BLaER1 (cell line): ENCODE measurements around the gene BPIFB6.

Source experiments
- H3K27ac ChIP-seq: shearing (Covaris generic); formaldehyde crosslinking; 2 replicates; pipeline ENCODE4 v1.8.1; 2022
- H3K27me3 ChIP-seq: shearing (Covaris generic); formaldehyde crosslinking; 2 replicates; pipeline ENCODE4 v1.8.1; 2022
- H3K36me3 ChIP-seq: shearing (Covaris generic); formaldehyde crosslinking; 2 replicates; pipeline ENCODE4 v1.8.1; 2022
- H3K4me1 ChIP-seq: shearing (Covaris generic); formaldehyde crosslinking; 2 replicates; pipeline ENCODE4 v1.8.1; 2022
- H3K4me2 ChIP-seq: shearing (Covaris generic); formaldehyde crosslinking; 2 replicates; pipeline ENCODE4 v1.8.1; 2022
- H3K4me3 ChIP-seq: shearing (Covaris generic); formaldehyde crosslinking; 2 replicates; pipeline ENCODE4 v1.8.1; 2022
- H3K9ac ChIP-seq: shearing (Covaris generic); formaldehyde crosslinking; 2 replicates; pipeline ENCODE4 v1.8.1; 2022
- H3K9me3 ChIP-seq: shearing (Covaris generic); formaldehyde crosslinking; 2 replicates; pipeline ENCODE4 v1.8.1; 2022
- H4K20me1 ChIP-seq: shearing (Covaris generic); formaldehyde crosslinking; 2 replicates; pipeline ENCODE4 v1.8.1; 2022
- Cebpa-rat ChIP-seq: shearing (Covaris generic); IDR thresholded peaks from 2 replicates; pipeline ENCODE4 v1.8.1; 2022

BPIFB6 gene

DNA sequence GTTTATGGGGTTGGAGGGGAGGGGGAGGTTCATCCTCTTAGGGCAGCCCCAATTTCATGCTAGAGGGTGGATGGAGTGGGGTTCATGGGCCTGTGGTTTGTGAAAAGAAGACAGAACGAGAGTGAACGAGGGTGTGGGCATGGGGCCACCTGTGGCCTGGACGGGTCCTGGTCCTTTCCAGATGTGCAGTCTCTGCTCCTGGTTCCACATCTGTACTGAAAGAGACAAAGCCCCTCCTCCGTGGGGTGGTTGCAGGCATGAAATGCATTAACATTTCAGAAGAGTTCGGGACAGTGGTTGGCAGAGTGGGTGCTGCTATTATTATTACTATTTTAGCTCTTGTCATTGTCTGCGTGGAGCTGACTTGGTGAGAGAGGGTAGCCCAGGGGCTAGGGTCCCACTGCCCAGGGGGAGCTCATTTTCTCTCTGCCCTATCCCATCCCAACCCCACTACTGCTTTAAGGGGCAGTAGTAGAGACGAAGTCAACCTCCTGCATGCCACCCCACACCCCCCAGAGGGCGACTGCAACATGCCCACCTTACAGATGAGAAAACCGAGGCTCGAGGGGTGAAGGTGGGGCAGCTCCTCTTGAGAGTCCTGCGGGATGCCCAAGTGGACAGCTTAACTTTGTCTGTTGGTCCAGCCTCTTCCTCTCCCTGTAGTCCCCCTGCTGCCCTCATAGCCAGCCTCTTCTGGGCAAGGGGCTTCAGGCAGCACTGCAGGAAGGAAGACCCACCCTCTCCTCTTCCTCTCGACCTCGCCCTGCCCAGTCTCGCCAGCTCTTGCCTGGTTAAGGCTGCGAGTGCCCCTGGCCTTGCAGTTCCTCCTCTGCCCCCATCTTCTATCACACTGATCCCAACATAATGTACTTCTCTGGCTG, 15.5 kb upstream of the BPIFB6 start:
- H3K9ac ChIP-seq: no peak overlapping the region
- no peak overlapping the region for H3K27ac ChIP-seq
- H3K4me2 ChIP-seq: no peak overlapping the region
- no peak for TF ChIP-seq Cebpa-rat
- peaks cover 19% of the 10 kb centered on the region for H3K4me1 ChIP-seq
- H3K4me3 ChIP-seq: no peak overlapping the region
- no peaks in the 10 kb centered on the region for H3K9me3 ChIP-seq
- H4K20me1 ChIP-seq: no peaks in the 10 kb centered on the region
- no peaks in the 10 kb centered on the region for H3K27me3 ChIP-seq
- no peaks in the 10 kb centered on the region for H3K36me3 ChIP-seq

DNA sequence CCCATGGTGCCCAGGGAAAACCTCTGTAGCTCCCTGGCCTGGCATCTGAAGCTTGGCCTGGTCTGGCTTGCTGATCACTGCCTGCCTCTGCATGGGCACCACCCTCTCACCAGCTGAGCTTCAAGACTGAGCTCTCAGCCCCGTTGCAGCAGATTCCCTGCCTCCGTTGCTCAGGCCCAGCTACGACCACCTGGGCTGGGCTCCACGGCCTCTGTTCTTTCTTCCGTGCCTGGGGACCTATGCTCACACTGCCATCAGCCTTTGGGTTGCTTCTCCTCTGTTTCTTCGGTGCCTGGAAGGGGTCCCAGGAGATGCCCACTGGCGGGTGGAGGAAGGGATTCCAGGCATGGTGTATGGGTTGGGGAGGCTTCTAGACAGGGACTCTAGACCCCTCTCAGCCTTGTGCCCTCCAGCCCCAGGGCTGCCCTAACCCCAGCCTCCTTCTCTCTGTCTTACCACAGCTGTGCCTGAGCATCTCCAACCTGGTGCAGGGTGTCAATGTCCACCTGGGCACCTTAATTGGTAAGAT, 14.8 kb upstream of the BPIFB6 start:
- Histone ChIP-seq H3K9ac (no peak overlapping the region), H3K36me3 (no peaks in the 10 kb centered on the region), H3K4me3 (no peak overlapping the region), H3K27ac (no peak overlapping the region), H3K4me2 (no peak overlapping the region), H3K9me3 (no peaks in the 10 kb centered on the region), H3K27me3 (no peaks in the 10 kb centered on the region), H4K20me1 (no peaks in the 10 kb centered on the region), H3K4me1 (peaks cover 19% of the 10 kb centered on the region)
- no peak for TF ChIP-seq Cebpa-rat

DNA sequence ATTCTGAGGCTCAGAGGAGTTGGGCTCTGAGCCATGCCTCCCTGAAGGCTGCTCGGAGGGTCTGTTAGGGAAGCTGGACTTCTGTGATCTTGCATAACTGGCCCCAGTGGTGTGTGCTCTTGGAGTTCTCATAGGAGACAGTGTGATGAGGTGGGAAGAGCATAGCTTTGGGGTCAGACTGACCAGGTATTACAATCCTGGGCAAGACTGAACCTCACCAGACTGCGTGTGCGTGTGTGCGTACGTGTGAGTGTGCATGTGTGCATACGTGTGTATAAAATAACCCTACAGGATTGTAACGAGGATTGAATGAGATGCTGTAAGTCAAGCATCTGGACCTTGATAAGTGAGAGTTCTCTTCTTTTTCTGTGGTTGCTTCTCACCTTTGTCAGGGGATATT, 13.9 kb upstream of the BPIFB6 start:
- TF ChIP-seq Cebpa-rat: no peak
- no peaks in the 10 kb centered on the region for H3K27me3 ChIP-seq
- H3K4me2 ChIP-seq: no peak overlapping the region
- no peak overlapping the region for H3K4me3 ChIP-seq
- no peak overlapping the region for H3K27ac ChIP-seq
- no peaks in the 10 kb centered on the region for H4K20me1 ChIP-seq
- H3K36me3 ChIP-seq: no peaks in the 10 kb centered on the region
- no peaks in the 10 kb centered on the region for H3K9me3 ChIP-seq
- peaks cover 19% of the 10 kb centered on the region for H3K4me1 ChIP-seq
- H3K9ac ChIP-seq: no peak overlapping the region

DNA sequence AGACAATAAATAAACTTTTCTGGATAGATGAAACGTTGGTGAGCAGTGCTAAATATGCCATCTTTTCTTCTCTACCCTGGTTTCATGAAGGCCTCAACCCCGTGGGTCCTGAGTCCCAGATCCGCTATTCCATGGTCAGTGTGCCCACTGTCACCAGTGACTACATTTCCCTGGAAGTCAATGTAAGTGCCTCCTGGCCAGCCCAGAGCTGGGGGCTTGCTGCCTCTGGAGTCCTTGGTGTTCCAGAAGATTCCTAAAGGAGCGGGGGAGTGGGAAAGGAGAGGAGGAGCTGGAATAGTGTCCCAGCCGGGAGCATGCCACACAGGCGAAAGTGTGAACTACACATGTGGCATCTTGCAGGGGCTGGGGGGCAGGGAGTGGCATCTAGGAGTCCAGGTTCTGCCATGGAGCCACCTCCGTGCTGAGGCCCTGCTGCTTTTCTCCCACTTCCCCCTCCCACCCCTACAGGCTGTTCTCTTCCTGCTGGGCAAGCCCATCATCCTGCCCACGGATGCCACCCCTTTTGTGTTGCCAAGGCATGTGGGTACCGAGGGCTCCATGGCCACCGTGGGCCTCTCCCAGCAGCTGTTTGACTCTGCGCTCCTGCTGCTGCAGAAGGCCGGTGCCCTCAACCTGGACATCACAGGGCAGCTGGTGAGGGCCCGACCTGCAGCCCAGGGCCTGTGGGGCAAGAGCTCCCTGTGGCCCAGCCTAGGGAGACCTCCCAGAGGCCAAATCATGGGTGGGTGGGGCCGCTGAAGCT, 13.1 kb upstream of the BPIFB6 start:
- Histone ChIP-seq H3K36me3 (no peaks in the 10 kb centered on the region), H3K27me3 (no peaks in the 10 kb centered on the region), H3K4me3 (no peak overlapping the region), H3K27ac (no peak overlapping the region), H3K9me3 (no peaks in the 10 kb centered on the region), H3K4me1 (peaks cover 17% of the 10 kb centered on the region), H4K20me1 (no peaks in the 10 kb centered on the region), H3K9ac (no peak overlapping the region), H3K4me2 (no peak overlapping the region)
- no peak for TF ChIP-seq Cebpa-rat

DNA sequence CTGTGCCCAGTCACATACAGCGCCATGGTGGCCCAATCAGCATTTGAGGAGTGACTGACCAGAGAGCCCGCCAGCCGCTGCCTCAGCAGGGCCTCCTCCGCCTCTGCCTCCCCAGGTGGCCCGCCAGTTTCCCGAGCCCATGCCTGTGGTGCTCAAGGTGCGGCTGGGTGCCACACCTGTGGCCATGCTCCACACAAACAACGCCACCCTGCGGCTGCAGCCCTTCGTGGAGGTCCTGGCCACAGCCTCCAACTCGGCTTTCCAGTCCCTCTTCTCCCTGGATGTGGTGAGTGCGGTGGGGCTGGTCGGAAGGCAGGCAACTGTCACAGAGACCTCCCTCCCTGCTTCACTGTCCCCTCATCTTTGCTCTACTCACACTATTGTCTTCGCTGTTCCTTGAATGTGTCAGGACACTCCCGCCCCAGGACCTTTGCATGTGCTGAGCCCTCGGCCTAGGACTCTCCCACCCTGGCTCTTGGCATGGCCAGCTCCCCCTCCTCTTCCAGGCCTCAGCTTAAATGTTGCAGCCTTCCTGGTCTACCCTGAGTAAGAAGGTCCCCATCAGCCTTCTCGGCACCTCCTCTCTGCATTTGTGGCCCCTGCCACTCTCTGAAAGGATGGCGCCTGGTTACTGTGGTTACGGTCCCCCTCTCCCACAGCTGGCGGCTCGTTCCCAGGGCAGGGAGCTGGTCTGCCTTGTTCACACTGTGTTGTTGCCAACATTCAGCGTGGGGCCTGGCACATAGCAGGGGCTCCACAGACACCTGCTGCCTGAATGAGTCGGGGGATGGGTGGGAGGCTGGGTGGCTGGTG, 11.8 kb upstream of the BPIFB6 start:
- Histone ChIP-seq H3K9me3 (no peaks in the 10 kb centered on the region), H3K4me3 (no peak overlapping the region), H3K36me3 (no peaks in the 10 kb centered on the region), H3K9ac (no peak overlapping the region), H3K4me1 (peaks cover 4% of the 10 kb centered on the region), H4K20me1 (no peaks in the 10 kb centered on the region), H3K27me3 (no peaks in the 10 kb centered on the region), H3K27ac (no peak overlapping the region), H3K4me2 (no peak overlapping the region)
- TF ChIP-seq Cebpa-rat: no peak

DNA sequence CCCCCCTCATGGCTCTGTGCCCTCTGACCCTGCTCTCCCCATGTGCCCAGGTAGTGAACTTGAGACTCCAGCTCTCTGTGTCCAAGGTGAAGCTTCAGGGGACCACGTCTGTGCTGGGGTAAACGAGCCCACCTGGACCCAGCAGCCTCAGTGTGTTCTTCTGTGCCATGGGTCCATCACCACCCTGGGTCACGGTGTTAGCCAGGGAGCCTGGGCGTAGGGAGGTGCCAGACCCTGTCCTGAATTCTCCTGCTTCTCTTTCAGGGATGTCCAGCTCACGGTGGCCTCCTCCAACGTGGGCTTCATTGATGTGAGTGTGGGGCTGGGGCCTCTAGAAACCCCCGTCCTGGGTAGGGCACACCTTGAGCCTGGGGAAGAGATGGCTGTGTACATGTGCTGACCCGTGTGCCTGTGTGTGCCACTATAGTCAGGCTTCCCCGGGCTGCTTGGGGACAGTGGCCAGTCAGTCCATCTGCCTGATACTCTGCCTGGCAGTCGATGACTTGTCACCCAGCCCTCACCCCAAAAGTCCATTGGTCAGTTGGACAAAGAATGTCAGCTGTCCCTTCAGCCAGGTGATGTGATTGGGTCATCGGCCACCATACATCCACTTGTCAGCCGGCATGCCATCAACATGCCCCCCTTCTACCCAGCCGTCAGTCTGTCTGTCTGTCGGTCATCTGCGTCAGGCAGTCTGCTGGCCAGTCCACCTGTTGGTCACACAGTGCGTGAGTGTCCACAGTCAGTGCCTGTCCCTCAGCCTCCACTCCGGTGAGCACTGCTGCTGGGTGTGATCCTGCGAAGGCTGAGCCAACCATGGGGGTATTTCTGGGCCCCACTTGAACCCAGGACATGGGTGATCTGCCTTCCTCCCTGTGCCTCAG, 10.9 kb upstream of the BPIFB6 start:
- no peaks in the 10 kb centered on the region for H3K4me1 ChIP-seq
- H3K27me3 ChIP-seq: no peaks in the 10 kb centered on the region
- H3K4me3 ChIP-seq: no peak overlapping the region
- H3K9me3 ChIP-seq: no peaks in the 10 kb centered on the region
- no peak overlapping the region for H3K27ac ChIP-seq
- H3K9ac ChIP-seq: no peak overlapping the region
- no peaks in the 10 kb centered on the region for H4K20me1 ChIP-seq
- H3K36me3 ChIP-seq: no peaks in the 10 kb centered on the region
- no peak overlapping the region for H3K4me2 ChIP-seq
- TF ChIP-seq Cebpa-rat: no peak

DNA sequence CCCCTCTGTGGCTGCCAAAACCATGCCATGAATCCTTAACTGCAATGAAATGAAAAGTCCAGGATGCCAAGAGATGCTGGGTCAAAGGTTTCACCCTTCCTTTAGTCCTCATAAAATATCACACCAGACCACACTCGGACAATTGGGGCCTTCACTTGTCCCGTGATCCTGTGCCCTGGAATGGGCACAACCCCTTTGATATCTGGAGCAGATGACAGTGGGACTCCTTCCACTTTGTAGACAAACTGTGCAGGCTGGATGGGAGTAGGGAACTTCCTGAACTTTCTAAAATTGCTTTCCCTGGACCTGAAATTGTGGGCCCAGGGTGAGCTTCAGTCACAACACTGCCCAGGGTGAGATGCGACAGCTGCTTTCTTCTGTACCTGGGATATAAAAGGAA, 9.6 kb upstream of the BPIFB6 start:
- no peak overlapping the region for H3K27ac ChIP-seq
- H3K9ac ChIP-seq: no peak overlapping the region
- no peaks in the 10 kb centered on the region for H3K4me1 ChIP-seq
- no peaks in the 10 kb centered on the region for H3K27me3 ChIP-seq
- H4K20me1 ChIP-seq: no peaks in the 10 kb centered on the region
- no peaks in the 10 kb centered on the region for H3K9me3 ChIP-seq
- no peak overlapping the region for H3K4me3 ChIP-seq
- no peaks in the 10 kb centered on the region for H3K36me3 ChIP-seq
- no peak for TF ChIP-seq Cebpa-rat
- no peak overlapping the region for H3K4me2 ChIP-seq

DNA sequence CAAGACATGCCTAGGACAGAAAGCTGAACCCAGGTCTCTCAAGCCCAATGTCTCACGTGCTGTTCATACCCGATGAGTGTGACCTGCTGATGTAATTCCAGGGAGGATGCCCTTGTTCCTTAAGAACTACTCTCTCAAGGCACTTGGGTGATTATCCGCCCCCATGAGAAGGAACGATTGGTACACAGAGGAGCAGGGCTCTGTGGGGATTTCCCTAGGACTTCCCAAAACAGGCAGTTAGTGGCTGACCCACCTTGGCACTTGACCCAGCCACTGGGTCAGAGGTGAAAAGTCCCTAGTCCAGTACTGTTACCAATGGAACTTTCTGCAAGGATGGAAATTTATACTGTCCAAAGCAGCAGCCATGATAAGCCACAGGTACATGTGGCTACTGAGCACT, 9.2 kb upstream of the BPIFB6 start:
- Histone ChIP-seq H3K27ac (no peak overlapping the region), H3K9ac (no peak overlapping the region), H3K4me1 (no peaks in the 10 kb centered on the region), H3K4me2 (no peak overlapping the region), H3K4me3 (no peak overlapping the region), H4K20me1 (no peaks in the 10 kb centered on the region), H3K27me3 (no peaks in the 10 kb centered on the region), H3K36me3 (no peaks in the 10 kb centered on the region), H3K9me3 (no peaks in the 10 kb centered on the region)
- TF ChIP-seq Cebpa-rat: no peak
